Forelimb muscle (tissue), 1 donor: ENCODE results near the gene MT1B. TPM values are rescaled to one million over a fixed set of nuclear protein-coding genes. Genes with fewer than 3 reads are reported as not detected.

ENCODE experiments used
- DNase-seq: peaks from one replicate; pipeline ENCODE4 v3.0.0-alpha.2; 2013; ENCODE audit warnings: low read depth
- polyA plus RNA-seq: library from polyadenylated mRNA; unstranded; fragments of 120-200 nt; gene quantifications from one replicate; pipeline ENCODE4 v1.2.1, GENCODE V29; 2013; ENCODE audit not compliant: insufficient read length

Gene MT1B
- not detected for polyA plus RNA-seq

DNA sequence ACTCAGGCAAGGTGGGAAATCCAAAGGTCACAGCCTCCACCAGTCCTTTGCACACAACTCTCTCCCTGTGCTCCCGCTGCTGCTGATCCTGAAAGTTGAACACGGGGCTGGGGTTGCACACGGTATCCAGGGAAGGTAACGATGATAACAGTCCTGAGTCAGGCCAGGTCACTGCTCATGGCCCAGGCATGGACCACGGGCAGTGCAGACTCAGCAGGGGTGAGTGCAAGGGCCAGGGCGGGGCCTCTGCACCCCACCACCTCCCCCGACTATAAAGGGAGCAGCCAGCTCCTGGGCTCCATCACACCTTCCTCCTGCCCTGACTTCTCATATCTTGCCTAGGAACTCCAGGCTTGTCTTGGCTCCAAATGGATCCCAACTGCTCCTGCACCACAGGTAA is at the start of gene MT1B:
Gene MT1B, plus strand, starts transcription at position 301 of the 400 bp plus-strand sequence. Its CDS starts 68 bp downstream, at position 369.
- DNase-seq, result no peak

GRCh38 chr16:56603589-56603988 is 48.1 kb upstream of the MT1B start:
- DNase-seq, result no peak

GRCh38 chr16:56604966-56605365 is 46.7 kb upstream of the MT1B start:
- no peak for DNase-seq

DNA sequence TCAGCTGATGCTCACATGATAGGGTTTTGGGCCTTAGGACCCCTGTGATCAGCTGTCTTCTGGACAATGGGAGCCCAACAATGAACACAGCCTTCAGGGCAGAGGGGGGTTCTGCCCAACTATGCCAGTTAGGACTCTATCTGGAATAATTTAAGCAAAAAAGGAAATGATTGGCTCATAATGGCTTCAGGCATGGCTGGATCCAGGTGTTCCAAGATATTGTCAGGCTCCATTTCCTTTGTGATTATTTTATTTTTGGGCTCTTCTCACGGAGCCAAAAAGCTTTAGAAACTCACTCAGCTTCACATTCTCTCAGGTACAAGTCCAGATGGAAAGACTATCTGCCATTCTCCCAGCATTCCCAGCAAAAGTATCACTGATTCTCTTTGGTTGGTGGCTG is 46.2 kb upstream of the MT1B start:
- DNase-seq, result no peak

DNA sequence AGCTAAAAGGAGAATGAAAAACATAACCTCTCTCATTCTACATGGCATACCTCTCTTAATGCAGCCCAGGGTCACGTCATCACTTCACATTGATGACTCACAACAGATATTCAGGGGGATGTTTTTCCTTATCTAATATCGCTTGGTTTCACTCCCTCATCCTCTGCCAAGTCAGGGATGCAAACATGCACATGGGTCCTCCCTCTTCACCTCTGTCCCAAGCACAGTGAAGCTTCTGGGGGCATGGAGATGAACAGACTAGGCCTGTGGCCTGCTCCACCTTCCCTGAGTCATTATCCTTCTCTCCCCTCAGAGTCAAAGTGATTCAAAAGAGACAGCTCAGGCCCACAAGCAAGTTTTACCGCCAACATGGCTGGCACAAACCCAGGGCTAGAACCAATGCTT is 45.6 kb upstream of the MT1B start:
- DNase-seq, result no peak

- DNase-seq, result no peak
Measured at GRCh38 chr16:56606476-56607108, 45.1 kb upstream of the MT1B start.

GRCh38 chr16:56607109-56607618 is 44.5 kb upstream of the MT1B start:
- no peak for DNase-seq

DNA sequence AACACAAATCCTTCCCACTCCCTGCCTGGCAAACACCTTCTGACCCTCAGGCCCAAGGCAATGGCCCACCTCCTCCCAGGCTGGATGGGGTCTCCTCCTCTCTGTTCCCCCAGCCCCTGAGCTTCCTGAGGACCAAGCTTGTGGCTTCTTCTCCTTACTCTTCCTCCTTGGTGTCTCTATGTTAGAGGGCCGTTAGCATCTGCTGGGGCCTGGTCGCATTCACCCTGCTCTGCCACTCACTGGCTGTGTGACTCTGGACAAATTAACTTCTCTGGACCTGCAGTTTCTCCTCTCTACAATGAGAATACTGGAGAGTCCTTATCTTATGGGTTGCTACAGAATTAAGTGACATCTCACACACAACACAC is 44.0 kb upstream of the MT1B start:
- DNase-seq, result no peak

DNA sequence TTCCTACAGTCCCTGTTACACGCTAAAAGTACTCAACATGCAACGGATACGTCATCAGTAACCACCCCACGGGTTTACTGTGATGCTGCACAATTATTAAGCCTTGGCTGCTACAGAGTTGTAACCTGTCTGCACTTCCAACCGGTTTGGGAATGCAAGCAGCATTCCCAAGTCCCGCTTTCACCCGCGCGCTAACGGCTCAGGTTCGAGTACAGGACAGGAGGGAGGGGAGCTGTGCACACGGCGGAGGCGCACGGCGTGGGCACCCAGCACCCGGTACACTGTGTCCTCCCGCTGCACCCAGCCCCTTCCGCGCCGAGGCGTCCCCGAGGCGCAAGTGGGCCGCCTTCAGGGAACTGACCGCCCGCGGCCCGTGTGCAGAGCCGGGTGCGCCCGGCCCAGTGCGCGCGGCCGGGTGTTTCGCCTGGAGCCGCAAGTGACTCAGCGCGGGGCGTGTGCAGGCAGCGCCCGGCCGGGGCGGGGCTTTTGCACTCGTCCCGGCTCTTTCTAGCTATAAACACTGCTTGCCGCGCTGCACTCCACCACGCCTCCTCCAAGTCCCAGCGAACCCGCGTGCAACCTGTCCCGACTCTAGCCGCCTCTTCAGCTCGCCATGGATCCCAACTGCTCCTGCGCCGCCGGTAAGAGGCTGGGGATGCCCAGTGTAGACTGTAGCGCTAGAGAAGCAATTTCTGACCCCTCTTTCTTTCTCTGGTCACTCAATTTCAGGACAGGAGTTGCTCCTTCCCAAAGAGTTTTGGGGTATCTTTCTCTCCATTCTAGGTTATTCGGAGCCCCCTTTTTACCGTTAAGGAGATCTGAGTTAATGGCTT is 43.4 kb upstream of the MT1B start, which contains the start of gene MT2A:
Gene MT2A, plus strand, starts transcription at position 542 of the 833 bp plus-strand sequence. Its CDS starts 72 bp downstream, at position 614.
- peak; percentile 77 for DNase-seq

DNA sequence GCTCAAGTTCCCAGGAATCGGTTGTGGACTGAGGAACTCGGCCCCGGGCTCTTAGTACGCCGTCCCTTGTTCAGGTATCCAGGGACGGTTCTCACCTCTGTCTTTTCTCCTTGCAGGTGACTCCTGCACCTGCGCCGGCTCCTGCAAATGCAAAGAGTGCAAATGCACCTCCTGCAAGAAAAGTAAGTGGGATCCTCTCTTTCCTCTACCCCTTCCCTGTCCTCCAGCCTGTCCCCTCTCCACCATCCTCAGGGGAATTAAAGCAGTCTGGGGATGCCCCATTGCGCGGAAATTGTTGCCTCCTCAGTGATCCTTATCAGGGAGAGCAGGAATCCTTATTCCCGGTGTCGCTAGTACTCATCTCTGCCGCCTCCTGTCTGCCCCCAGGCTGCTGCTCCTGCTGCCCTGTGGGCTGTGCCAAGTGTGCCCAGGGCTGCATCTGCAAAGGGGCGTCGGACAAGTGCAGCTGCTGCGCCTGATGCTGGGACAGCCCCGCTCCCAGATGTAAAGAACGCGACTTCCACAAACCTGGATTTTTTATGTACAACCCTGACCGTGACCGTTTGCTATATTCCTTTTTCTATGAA is 42.7 kb upstream of the MT1B start:
- DNase-seq, result no peak

DNA sequence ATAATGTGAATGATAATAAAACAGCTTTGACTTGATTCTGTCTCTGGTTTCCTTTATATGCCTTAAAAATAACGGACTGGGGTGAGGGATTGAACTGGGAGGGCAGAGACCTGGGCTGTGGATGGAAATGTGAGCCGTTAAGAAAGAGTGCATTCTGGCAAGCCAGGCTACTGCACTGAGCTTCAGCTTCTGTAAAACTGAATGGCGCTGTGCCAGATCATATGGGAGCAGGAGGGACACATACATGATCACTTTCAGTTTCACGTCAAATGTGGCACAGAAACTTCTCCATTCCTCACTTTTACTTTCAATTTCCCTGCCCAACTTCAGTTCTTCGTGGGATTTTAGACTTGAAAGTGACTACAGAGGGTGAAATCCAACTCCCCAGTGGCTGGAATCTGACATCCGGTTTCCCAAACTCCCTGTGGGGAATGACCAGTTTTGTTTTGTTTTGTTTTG is 42.2 kb upstream of the MT1B start:
- peak; percentile 70 for DNase-seq

- no peak for DNase-seq
Measured at GRCh38 chr16:56610017-56610608, 41.6 kb upstream of the MT1B start.

DNA sequence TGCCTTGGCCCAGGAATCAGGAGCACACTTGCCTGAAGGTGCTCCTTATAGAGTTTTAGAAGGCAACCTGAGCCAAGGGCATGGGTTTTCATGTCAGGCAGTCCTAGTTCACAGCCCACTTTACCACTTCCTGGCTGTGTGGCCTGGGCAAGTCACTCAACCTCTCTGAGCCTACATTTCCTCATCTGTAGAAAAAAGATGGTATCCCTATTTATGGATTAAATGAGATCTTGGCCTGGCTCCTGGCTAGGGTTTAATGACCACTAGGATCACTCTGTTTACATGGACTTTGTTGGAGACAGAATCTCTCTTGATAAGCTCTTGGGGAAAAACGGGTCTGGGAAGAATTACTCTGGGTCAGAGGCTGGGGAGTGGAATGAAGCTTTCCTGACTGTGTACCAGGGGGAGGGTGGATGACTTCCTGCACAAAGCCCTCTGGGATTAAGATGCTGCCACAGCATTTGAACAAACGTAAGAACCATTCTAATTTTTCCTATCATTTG is 41.0 kb upstream of the MT1B start:
- no peak for DNase-seq

- no peak for DNase-seq
Measured at GRCh38 chr16:56611281-56611833, 40.3 kb upstream of the MT1B start.

- DNase-seq, result no peak
Measured at GRCh38 chr16:56613706-56614105, 38.0 kb upstream of the MT1B start.

GRCh38 chr16:56614549-56614991 is 37.1 kb upstream of the MT1B start:
- DNase-seq, result no peak

- DNase-seq, result no peak
Measured at GRCh38 chr16:56615353-56615752, 36.3 kb upstream of the MT1B start.

DNA sequence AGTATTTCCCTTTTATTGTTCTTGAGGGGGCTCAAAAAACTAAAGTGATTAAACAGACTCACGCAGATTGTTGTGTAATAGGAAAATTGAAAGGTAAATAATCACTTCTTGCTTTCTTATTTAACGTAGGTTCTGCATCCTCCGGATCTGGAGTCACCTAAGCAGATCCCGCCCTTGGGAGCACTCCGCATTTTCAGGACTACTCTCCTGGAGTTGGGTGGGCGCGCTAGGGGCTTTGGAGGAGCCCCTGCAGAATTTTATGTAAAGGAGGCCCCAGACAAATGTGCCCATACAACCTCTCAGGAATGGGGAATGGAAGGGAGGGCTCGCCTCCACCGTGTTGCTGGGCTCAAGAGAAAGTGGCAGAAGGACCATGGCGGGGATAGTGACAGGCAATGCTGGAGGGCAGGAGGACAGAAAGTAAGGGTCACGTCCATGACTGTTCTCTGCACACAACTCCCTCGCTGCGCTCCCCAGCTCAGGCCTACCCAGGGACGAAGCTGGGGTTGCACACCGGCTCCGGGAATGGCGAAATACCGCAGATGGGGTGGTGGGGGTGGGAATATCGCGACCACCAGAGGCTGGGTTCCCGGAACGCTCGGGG is 35.0 kb upstream of the MT1B start:
- no peak for DNase-seq

DNA sequence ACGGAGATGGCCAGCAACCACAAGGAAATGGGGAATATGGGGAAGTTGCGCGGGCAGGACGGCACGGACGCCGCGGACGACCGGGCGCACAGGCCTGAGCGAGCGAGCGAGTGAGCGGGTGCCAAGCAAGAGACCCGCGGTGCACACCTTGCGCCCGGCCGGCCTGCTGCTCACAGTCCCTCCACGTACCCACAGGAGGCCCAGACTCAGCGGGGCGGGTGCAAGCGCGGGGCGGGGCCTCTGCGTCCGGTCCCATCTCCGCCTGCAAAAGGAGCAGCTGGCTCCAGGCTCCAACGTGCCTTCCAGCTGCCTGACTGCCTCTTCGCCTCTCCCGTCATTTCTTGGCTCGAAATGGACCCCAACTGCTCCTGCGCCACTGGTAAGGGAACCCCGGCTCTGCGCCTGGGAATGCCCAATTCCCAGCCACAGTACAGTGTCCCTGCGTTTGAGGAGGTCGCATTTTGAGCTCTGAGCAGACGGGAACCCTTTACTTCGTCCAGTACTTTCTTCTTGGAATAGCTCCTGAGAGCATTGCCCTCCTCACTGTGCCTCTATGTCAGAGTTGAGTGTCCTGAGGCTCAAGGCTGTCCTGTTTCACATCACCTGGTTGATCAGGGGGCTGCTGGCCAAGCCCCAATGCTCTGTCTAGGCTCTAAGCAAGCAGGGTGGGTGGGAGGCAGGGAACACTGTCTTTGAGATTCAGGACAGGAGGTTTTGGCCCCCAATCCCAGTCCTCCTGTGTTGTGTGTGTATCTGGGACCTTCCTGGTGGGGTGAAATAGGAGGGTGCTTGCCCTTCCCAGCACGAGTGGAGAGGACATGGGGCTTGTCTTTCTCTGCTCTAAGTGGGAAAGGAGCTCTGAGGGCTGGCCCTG is 34.2 kb upstream of the MT1B start:
- DNase-seq, result no peak

DNA sequence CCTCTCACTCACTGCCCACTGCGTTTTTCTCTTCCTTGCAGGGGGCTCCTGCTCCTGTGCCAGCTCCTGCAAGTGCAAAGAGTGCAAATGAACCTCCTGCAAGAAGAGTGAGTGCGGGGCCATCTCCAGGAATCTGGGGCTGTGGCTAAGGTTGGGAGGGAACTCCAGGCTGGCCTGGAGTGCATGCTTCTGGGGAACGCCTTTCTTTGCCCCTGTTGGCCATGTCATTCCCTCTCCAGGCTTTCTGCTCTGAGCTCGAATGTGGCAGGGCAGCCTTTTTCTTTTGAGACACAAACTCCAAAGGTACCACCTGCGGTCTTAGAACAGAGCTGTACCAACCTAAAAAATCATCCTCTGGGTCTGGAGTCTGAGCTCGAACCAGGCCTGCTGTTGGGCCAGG is 33.5 kb upstream of the MT1B start:
- no peak for DNase-seq
